NK-92 (cell line): ENCODE data around the gene ACSL4.
"Not testable (repeated sequence)": the region's sequence is repeated elsewhere in the genome, so short reads cannot be mapped to it uniquely, and the experiment has no call there.

ENCODE experiments used
- DNase-seq: peaks from one replicate; lab custom pipeline; 2025; ENCODE audit not compliant: unreplicated experiment; lab: John Stamatoyannopoulos, UW

The ACSL4 gene

GRCh38 chrX:109732017-109732801 is 848 bp downstream of the ACSL4 start:
- no peak for DNase-seq

GRCh38 chrX:109728173-109728535 is 4.9 kb downstream of the ACSL4 start:
- DNase-seq = no peak

- not testable (repeated sequence) for DNase-seq
These were observed 8.1 kb downstream of the ACSL4 start for GRCh38 chrX:109724971-109725370.

GRCh38 chrX:109720947-109721346 is 12.1 kb downstream of the ACSL4 start:
- DNase-seq = no peak

- no peak for DNase-seq
These were observed 13.8 kb downstream of the ACSL4 start for GRCh38 chrX:109719264-109719663.

- no peak for DNase-seq
These were observed 16.5 kb downstream of the ACSL4 start for GRCh38 chrX:109716431-109717028.

- DNase-seq = no peak
These were observed 18.6 kb downstream of the ACSL4 start for GRCh38 chrX:109714340-109714958.

GRCh38 chrX:109710181-109710580 is 22.9 kb downstream of the ACSL4 start:
- DNase-seq = no peak

GRCh38 chrX:109709129-109709631 is 23.9 kb downstream of the ACSL4 start:
- no peak for DNase-seq

- DNase-seq = no peak
These were observed 25.3 kb downstream of the ACSL4 start for GRCh38 chrX:109707720-109708119.

- DNase-seq = no peak
These were observed 25.7 kb downstream of the ACSL4 start for GRCh38 chrX:109707319-109707718.

GRCh38 chrX:109704563-109704962 is 28.5 kb downstream of the ACSL4 start:
- DNase-seq = no peak

- no peak for DNase-seq
These were observed 35.2 kb downstream of the ACSL4 start for GRCh38 chrX:109697855-109698254.

- DNase-seq = no peak
These were observed 36.8 kb downstream of the ACSL4 start for GRCh38 chrX:109696146-109696740.

GRCh38 chrX:109695637-109696036 is 37.4 kb downstream of the ACSL4 start:
- DNase-seq = no peak

- DNase-seq = no peak
These were observed 41.3 kb downstream of the ACSL4 start for GRCh38 chrX:109691752-109692151.

GRCh38 chrX:109691277-109691676 is 41.8 kb downstream of the ACSL4 start:
- DNase-seq = no peak

GRCh38 chrX:109687903-109688302 is 45.2 kb downstream of the ACSL4 start:
- DNase-seq = no peak

GRCh38 chrX:109685656-109686078 is 47.4 kb downstream of the ACSL4 start:
- DNase-seq = no peak

GRCh38 chrX:109684136-109684535 is 48.9 kb downstream of the ACSL4 start:
- no peak for DNase-seq

- DNase-seq = no peak
These were observed 51.5 kb downstream of the ACSL4 start for GRCh38 chrX:109681475-109682081.
